Posterior vena cava (tissue), 2 donors: ENCODE data around the gene ANKS1A. TPM values are rescaled to one million over a fixed set of nuclear protein-coding genes. Genes with fewer than 3 reads are reported as not detected.
"Not testable (repeated sequence)": the region's sequence is repeated elsewhere in the genome, so short reads cannot be mapped to it uniquely, and the experiment has no call there.

Experiments used
- DNase-seq: peaks from one replicate; pipeline ENCODE4 v3.0.0-alpha.2; 2020; ENCODE audit warnings: low spot score
- intact Hi-C, 2 donors: fragments of 100-400 bp; cut with DNase I; formaldehyde crosslinking; loops; one replicate each; pipeline versions ENCODE4 v1.14.1 to v1.14.2; 2022 to 2023
- long read RNA-seq, 2 donors: library from polyadenylated mRNA; unstranded; transcript quantifications; one replicate each; pipeline ENCODE4 v2.0.0, GENCODE V29; 2020 to 2021
- total RNA-seq, 2 donors: library from RNA; stranded (reverse); fragmentation: NEBNext Ultra II Directional; extraction: Animal tissue kit (Norgen Biotek cat#: 25700); gene quantifications; one replicate each; pipeline ENCODE4 v1.2.1, GENCODE V29; 2021
- donor health status: DM: yes; HTN: yes; CAD: no.
- donor health status: DM: yes; HTN: yes; CAD: no.

The ANKS1A gene, protein sequence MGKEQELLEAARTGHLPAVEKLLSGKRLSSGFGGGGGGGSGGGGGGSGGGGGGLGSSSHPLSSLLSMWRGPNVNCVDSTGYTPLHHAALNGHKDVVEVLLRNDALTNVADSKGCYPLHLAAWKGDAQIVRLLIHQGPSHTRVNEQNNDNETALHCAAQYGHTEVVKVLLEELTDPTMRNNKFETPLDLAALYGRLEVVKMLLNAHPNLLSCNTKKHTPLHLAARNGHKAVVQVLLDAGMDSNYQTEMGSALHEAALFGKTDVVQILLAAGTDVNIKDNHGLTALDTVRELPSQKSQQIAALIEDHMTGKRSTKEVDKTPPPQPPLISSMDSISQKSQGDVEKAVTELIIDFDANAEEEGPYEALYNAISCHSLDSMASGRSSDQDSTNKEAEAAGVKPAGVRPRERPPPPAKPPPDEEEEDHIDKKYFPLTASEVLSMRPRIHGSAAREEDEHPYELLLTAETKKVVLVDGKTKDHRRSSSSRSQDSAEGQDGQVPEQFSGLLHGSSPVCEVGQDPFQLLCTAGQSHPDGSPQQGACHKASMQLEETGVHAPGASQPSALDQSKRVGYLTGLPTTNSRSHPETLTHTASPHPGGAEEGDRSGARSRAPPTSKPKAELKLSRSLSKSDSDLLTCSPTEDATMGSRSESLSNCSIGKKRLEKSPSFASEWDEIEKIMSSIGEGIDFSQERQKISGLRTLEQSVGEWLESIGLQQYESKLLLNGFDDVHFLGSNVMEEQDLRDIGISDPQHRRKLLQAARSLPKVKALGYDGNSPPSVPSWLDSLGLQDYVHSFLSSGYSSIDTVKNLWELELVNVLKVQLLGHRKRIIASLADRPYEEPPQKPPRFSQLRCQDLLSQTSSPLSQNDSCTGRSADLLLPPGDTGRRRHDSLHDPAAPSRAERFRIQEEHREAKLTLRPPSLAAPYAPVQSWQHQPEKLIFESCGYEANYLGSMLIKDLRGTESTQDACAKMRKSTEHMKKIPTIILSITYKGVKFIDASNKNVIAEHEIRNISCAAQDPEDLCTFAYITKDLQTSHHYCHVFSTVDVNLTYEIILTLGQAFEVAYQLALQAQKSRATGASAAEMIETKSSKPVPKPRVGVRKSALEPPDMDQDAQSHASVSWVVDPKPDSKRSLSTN
- total RNA-seq, result 10 to 100 TPM; 38.8 to 42.2 TPM
- long read RNA-seq, donor 1, partial matches to known transcripts, result 17 of 36 reads
- long read RNA-seq, donor 1, other reads (novel, unspliced or antisense), result 19 of 36 reads
- long read RNA-seq, donor 2, partial matches to known transcripts, result 7 of 35 reads
- long read RNA-seq, donor 2, other reads (novel, unspliced or antisense), result 28 of 35 reads

DNA sequence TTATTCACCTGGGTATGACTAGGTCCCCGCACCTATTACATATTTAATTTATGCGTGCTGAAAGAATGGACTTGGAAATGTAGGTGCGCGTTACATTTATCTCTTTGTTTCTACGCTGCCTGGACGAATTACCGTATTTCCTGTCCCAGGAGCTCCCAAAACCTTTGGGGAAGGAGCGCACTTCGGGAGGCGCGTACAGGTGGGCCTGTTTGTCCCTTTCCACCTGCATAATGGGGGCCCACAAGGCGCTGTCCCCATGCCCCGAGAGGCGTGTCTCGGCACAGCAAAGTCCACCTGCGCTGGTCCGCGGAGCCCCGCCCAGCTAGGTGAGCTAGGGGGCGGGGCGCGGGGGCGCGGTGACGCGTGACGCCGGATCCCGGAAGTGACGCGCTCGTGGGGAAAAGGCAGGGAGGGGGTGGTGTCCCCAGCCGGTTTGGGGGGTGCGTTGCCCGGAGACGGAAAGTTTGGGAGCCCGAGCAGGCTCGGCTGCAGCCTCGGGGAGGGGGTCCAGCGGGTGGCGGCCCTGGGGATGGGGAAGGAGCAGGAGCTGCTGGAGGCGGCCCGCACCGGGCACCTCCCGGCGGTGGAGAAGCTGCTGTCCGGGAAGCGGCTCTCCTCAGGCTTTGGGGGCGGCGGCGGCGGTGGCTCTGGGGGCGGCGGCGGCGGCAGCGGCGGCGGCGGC is at the start of gene ANKS1A:
Gene ANKS1A, plus strand, starts transcription at position 382 of the 682 bp plus-strand sequence. Its CDS starts 148 bp downstream, at position 530.
- DNase-seq, result peak; percentile 94
- intact Hi-C loops, result no loop called here

DNA sequence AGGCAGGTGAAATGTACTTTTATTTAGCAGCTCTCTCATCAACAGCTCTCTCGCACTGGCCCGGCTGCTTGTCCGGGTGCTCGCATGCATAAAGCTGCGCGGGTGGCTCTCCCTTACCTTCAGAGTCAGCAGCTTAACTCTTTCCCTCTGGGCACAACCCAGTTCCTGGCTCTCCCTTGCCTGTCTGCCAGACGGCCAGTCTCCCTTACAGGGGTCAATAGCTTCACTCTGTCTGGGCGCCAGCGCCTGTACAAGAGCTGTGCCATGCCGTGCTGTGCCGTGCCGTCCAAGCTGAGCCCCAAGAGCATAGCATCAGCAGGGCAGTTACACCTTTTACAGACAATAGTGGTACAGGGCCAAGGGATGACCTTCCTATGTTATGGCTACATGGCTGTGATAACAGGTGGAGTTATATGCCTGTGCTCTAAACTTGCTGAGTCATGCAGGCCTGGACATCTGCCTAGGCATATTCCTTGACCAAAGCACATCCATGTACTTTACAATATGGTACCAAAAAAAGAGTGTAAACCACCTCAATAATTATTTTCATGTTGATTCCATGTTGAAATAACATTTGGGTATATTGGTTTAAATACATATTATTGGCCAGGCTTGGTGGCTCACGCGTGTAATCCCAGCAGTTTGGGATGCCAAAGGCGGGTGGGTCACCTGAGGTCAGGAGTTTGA is 49.2 kb upstream of the ANKS1A start:
- intact Hi-C loops, result no loop called here
- DNase-seq, result no peak

DNA sequence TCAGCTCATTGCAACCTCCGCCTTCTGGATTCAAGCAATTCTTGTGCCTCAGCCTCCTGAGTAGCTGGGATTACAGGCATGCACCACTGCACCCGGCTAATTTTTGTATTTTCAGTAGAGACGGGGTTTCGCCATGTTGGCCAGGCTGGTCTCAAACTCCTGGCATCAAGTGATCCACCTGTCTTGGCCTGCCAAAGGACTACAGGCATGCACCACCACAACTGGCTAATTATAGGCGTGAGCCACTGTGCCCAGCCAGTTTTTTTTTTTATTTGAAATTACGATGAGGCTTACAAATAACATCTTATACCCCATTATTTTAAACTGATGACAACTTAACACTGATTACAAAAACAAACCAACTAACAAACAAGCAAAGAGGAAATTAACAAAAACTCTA is 40.0 kb upstream of the ANKS1A start:
- DNase-seq, intact Hi-C loops: not testable (repeated sequence)

DNA sequence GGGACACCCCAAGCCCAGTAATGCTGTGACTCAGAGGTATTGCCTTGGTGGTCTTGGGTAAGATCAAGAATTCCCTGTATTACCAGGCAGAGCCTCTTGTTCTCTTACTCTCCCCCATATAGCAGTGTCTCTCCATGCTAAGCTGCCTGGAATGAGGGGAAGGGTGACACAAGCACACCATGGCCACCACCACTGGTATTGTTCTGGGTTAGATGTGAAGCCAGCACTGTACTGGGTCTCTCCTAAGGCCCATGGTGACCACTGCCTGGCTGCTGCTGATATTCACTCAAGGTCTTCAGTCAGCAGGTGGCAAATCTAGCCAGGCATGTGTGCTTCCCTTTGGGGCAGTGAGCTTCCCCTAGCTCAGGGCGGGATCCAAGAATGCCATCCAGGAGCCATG is 37.7 kb upstream of the ANKS1A start:
- DNase-seq, result no peak
- intact Hi-C loops, result no loop called here

DNA sequence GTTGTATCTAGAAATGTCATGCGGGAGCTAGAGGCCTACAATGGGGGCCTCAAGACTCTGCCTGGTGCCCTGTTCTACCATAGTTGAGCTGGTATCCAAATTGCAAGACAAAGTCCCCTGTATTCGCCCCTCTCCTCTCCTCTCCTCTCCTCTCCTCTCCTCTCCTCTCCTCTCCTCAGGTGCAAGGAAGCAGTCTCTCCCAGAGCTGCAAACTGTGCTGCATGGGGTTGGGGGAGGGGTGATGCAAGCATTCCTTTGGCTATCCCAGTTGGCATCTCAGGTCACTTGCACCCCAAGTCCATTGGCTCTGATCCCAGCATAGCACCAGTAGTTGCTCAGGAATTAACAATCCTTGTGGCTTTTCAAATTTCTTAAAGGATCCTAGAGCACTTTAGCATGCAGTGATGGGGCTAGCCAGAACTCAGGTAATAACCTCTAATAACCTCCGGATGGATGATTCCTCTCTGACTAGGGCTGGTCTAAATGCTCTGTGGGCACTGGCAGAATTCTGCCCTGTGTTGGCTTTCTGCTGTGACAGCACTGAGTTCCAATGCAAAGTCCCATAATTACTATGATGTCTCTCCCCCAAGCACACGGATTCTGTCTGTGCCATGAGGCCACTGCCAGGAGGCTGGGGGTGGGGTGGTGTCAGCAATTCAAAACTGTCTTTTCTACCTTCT is 36.5 kb upstream of the ANKS1A start:
- DNase-seq, result no peak
- intact Hi-C loops, result no loop called here

DNA sequence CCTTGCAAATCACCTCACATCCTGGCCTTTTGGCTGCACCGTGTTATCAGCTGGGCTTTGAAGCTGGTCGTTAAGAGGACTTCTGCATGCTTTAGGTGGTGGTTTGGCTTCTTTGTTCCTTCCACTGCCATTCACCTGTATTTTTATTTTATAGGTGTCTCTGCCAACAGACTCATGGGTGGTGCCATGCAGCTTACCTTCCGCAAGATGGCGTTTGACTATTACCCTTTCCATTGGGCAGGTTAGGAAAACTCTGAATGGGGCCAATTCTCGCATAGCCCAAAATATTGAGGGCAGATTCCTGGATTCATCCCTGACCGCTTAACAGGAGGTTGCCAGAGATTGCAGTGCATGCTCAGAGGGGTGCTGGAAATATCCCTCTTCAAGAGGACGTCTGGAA is 33.6 kb upstream of the ANKS1A start:
- intact Hi-C loops, result no loop called here
- no peak for DNase-seq

DNA sequence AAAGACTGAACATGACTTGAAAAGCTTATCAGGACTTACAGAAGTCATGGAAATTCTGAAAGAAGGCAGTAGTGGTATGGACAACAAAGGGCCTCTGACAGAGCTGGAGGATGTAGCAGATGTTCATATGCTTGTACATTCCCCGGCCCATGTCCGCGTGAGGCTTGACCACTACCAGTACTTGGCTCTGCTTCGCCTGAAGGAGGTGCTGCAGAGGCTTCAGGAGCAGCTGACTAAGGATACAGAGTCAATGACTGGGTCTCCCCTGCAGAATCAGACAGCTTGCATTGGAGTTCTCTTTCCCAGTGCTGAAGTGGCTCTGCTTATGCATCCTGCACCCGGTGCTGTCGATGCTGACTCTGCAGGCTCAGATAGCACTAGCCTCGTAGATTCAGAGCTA is 30.4 kb upstream of the ANKS1A start:
- DNase-seq, result no peak
- intact Hi-C loops, result no loop called here

DNA sequence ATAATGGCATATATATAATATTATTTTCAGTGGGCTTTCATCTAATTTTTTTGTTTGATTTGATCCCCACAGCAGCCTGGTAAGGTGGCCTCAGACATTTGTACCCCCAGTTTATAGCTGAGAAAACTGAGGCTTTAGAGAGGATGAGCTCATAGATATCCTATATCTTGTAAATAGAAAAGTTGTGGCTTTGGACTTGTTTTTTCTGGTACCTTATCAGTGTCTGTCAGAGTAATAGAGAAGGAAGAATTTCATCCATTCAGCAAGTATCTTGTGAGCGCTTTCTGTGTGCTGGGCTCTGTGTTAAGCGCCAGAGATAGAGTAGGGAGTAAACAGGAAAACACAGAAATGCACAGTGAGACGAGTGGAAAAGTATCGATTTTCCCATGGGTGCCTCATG is 29.1 kb upstream of the ANKS1A start:
- DNase-seq, result no peak
- intact Hi-C loops, result no loop called here

DNA sequence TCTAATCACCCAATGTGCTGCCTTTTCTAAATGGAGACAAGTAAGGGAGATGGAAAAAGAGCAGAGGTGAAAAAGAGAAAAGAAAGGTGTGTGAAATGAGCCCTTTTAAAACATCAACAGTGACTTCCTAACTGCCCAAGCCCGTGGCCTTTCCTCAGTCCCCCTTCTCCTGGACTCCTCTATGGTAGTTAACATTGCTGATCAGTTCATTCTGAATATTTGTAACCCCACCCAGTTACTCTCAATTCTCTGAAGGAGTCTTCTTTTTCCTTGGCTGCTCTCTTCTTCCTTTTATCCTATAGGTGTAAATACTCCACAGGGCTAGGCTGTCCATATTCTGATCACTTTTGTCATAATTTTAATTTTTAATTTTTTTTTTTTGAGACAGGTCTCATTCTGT is 28.3 kb upstream of the ANKS1A start:
- intact Hi-C loops, result no loop called here
- DNase-seq, result no peak

DNA sequence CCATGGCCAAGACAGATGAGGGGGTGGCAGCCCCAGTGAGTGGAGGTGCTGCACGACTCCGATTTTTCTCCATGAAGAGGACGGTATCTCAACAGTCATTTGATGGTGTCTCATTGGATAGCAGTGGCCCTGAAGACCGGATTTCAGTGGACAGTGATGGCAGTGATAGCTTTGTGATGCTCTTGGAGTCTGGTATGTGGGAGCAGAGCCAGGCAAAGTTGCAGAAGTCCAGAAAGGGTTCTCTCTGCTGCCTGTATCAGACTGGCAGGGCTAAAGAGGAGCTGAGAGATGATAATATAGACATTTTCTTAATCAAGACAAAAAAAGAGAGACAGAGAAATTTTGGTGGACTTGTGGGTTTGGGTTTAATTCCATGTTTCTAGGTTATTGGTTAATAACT is 25.0 kb upstream of the ANKS1A start:
- no peak for DNase-seq
- intact Hi-C loops, result no loop called here

DNA sequence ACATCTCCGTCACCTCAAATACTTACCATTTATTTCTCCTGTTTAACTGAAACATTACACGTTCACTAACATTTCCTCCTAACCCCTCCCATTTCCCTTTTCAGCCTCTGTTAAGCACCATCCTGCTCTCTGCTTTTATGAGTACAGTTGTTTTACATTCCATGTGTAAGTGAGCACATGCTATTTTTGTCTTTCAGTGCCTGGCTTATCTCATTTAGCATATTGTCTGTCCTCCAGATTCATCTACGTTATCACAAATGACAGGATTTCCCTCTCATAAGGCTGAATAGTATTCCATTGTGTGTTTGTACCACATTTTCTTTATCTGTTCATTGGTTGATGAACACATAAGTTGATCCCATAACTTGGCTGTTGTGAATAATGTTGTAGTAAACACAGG is 23.9 kb upstream of the ANKS1A start:
- DNase-seq, result no peak
- intact Hi-C loops, result no loop called here

DNA sequence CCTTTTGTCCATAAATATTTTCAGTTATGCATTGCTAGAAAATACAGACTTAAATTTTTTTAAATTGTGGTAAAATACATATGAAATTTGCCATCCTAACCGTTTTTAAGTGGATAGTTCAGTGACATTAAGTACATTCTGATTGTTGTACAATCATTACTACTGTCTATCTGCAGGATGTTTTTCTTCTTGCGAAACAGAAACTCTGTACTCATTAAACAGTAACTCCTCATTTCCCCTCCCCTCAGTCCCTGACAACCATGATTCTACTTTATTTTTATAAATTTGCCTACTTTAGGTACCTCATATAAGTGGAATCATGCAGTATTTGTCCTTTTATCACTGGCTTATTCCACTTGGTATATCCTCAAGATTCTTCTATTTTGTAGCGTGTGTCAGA is 22.5 kb upstream of the ANKS1A start:
- intact Hi-C loops, result no loop called here

DNA sequence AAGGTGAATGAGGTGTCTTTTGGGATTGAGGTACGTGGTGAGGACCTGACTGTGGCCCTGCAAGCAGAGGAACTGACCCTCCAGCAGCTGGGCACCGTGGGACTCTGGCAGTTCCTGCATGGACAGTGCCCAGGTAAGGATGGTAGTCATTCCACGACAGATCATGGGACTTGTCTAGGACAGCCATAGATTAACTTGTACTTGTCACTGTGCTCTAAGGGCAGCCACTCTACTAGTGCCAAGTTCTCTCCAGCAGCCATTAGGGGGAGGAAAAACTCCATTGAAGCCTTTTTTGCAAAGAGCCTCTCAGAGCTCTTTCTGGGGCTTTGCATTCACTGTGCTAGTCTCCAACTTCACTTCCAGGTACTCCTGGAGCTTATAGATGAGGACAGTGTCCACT is 21.6 kb upstream of the ANKS1A start:
- DNase-seq, result no peak
- intact Hi-C loops, result no loop called here

More for the DNA sequence above, 22.5 kb upstream of the ANKS1A start:
- DNase-seq, result no peak

DNA sequence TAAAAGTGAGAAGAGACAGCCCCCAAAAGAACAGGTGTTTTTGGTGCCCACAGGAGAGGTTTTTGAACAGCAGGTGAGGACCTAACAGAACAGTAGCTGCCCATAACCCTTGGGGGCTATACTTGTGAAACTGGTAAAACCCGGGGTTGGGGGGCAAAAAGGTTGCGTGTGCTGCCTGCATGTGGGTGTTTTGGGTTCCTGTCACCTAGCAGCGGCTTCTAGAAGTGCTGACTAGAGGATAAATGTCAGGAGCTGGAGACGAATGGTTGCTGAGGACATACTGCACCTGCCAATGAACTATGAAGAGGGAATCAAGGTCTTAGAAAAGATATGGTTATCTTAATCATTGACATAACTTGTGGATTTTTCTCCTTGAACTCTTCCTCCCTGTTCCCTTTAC is 17.2 kb upstream of the ANKS1A start:
- DNase-seq, result no peak
- intact Hi-C loops, result no loop called here

DNA sequence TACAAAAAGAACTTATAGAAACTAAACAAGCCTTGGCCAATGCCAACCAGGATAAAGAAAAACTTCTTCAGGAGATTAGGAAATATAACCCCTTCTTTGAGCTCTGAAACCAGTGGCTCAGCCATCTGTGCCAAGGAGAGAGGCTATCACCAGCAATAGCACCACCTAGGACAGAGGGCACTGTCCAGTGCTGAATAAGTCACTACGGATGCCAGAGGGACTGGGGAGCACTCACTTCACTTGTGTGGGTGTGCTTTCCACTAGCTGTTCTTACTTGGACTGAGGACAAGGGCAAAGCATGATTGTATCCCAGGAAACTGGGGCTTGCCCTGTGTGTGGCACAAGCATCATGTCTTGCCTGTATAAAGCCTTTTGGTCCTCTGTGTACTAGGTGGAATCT is 16.7 kb upstream of the ANKS1A start:
- DNase-seq, result no peak
- intact Hi-C loops, result no loop called here

DNA sequence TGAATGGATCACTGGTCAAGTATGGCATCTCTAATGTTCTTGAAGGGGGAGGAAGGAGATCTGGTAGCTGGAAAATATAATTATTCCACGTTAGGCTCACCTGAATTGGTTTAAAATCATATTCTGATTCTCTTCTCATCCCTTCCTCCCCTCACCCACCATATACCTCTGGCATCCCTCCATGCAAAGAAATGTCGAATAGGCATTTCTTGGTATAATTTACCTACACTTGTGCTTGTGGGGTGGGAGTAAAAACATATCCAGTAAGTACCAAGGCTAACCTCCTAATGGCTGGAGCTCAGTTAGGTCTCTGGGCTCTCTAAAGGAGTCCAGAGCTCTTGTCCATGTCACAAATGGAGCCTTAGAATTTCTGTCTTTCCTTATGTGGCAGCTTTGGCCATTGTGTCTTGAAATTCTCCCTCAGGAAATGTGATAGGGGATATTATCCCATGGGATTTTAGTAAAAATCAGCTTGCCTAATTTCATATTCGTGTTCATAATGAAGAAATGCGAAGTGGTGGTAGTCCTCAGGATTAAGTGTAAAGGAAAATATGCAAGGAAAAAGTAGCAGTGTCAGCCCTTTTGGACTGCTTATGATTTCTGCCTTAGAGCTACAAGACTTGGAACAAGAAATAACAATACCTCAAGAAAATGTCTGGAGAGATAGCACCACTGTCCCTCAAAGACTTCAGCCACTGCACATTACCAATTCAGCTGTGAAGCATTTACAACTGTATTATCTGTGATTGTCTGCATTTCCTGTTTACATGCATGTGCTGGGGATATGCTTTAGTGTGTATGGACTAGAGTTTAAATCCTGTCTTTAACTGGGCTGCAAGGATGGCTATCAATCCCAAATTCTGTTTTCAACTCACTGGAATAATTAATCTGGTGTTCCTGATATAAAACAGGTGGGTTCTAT is 13.5 kb upstream of the ANKS1A start:
- DNase-seq, result no peak
- intact Hi-C loops, result no loop called here

DNA sequence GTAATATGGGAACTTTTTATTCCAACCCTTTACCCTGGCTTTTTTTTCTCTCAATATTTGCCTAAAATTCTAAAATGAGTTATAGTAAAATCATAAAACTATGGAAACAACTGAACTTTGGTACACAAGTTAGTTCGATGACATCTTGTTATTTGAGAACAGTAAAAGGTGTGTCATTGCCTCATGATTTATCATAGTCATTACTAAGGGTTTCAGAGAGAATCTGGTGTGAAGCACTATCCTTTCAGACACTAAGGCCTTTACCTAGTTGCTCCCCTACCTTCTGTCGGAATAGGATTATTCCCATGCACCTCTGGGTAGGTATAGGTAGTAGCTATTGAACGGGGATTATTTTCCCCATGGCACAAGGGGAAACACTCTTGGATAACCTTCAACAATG is 12.6 kb upstream of the ANKS1A start:
- no peak for DNase-seq
- intact Hi-C loops, result no loop called here
